ENCODE data around the gene FMNL2.

GRCh38 chr2:152647552-152647951, 312.6 kb downstream of the FMNL2 start:
- TF ChIP-seq CTCF (IDR thresholded peaks at IDR 0.05; ENCODE audit: low read depth, low read length, missing input control) (no peak), TAF1 (conservative IDR thresholded peaks at IDR 0.05) (no peak), RAD21 (IDR thresholded peaks at IDR 0.05) (peak in 1 of 2 donors; percentile 9), YY1 (IDR thresholded peaks at IDR 0.05) (no peak), JUND (IDR thresholded peaks at IDR 0.05) (no peak), FOXA1 (IDR thresholded peaks at IDR 0.05) (no peak), REST (IDR thresholded peaks at IDR 0.05) (no peak), MAX (IDR thresholded peaks at IDR 0.05) (no peak)
- TF ChIP-seq, protein P1, sequence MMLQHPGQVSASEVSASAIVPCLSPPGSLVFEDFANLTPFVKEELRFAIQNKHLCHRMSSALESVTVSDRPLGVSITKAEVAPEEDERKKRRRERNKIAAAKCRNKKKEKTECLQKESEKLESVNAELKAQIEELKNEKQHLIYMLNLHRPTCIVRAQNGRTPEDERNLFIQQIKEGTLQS (IDR thresholded peaks at IDR 0.05) = no peak
